HG03039 (cell line): ENCODE data around the gene PPP2R5C.
"Not testable (repeated sequence)": the region's sequence is repeated elsewhere in the genome, so short reads cannot be mapped to it uniquely, and the experiment has no call there.

Experiments used
- ATAC-seq: cut with Tn5 transposase; IDR thresholded peaks from one replicate; pipeline ENCODE4 v1.9.1; 2021; ENCODE audit warnings: mild to moderate bottlenecking, moderate library complexity; ENCODE audit not compliant: unreplicated experiment

The PPP2R5C gene

DNA sequence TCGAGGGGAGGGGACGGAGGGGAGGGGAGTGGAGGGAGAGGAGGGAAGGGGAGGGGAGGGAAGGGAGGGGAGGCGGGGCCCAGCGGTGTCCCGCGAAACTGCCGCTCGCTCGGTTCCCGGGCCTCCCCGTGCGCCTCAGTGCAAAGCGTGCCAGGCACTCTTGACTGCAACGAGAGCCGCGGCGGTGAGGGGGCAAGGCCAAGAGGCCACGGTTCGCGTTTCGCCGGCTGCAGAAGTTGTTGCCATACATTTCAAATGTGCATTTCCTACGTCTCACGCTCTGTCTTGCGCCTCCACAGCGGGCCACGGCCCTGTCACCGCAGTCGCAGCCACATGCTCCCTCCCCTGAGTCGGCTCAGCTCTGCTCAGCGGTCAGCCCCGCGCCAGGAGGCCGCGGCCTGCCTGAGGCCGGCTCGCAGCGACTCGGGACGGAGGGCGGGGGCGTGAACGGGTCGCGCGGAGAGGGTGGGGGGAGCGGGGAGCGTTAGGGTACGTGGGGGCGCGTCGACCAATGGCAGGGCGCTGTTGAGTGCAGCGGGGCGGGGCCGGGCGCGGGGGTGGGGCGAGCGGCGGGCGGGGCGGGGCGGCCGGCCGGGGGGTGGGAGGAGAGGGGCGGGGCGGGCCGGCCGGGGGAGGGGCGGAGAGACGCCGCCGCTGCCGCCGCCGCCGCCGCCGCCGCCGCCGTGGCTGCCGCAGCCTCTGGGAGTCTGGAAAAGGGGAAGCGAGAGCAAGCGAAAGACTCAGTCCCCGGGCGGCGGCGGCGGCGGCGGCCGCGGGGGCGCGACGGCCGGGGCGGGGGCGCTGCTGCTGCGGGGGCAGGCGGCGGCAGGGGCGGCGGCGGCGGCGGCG, at the start of gene PPP2R5C:
Gene PPP2R5C (plus strand): TSS at position 678 of the 849 bp plus-strand sequence. CDS start 185 bp downstream, outside the sequence.
- ATAC-seq = peak; percentile 55

GRCh38 chr14:101711857-101712233, 49.7 kb upstream of the PPP2R5C start:
- ATAC-seq = not testable (repeated sequence)

DNA sequence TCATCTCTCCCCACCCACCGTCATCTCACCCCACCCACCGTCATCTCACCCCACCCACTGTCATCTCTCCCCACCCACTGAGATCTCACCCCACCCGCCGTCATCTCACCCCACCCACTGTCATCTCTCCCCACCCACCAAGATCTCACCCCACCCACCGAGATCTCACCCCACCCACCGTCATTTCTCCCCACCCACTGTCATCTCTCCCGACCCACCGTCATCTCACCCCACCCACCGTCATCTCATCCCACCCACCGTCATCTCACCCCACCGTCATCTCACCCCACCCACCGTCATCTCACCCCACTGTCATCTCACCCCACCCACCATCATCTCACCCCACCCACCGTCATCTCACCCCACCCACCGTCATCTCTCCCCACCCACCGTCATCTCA, 49.2 kb upstream of the PPP2R5C start:
- ATAC-seq = not testable (repeated sequence)

DNA sequence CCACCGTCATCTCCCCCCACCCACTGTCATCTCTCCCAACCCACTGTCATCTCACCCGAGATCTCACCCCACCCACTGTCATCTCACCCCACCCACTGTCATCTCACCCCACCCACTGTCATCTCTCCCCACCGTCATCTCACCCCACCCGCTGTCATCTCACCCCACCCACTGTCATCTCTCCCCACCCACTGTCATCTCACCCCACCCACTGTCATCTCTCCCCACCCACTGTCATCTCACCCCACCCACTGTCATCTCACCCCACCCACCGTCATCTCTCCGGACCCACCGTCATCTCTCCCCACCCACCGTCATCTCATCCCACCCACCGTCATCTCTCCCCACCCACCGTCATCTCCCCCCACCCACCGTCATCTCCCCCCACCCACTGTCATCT, 48.4 kb upstream of the PPP2R5C start:
- not testable (repeated sequence) for ATAC-seq

DNA sequence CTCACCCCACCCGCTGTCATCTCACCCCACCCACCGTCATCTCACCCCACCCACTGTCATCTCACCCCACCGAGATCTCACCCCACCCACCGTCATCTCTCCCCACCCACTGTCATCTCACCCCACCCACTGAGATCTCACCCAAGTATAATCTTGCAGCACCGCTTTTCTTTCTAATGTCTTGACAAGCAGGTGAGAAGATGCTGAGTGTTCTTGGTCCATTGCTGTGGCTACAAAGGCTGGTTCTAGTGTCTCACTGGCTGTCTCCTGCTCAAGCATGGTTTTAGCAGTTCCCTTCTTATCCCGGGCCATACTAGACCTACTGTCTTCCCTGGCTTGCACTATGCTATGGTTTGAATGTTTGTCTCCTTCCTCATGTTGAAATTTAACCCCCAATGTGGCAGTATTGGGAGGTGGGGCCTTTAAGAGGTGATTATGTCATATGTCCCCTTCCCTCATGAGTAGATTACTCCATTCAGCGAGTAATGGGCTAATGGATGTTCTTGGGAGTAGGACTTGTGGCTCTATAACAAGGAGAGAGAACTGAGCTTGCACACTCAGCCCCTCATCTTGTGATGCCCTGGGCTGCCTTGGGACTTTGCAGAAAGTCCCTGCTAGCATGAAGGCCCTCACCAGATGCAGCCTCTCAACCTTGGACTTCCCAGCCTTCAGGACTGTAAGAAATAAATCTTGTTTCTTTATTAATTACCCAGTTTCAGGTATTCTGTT, 47.7 kb upstream of the PPP2R5C start:
- ATAC-seq = no peak

DNA sequence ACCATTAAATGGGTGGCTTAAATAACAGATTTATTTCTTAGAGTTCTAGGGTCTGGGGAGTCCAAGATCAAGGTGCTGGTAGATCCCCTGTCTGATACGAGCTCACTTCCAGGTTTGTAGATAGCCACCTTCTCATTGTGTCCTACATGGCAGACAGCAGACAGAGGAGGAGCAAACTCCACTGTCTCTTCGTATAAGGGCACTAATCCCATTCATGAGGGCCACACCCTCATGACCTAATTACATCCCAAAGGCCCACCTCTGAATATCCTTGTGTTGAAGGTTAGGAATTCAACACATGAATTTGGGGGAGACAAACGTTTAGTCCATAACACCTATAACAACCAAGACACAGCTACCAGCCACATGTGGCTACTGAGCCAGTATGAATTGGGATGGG, 47.1 kb upstream of the PPP2R5C start:
- no peak for ATAC-seq

- no peak for ATAC-seq
Observed at GRCh38 chr14:101715210-101716076, 46.1 kb upstream of the PPP2R5C start.

- ATAC-seq = no peak
Observed at GRCh38 chr14:101716077-101716950, 45.2 kb upstream of the PPP2R5C start.

- no peak for ATAC-seq
Observed at GRCh38 chr14:101716956-101717662, 44.4 kb upstream of the PPP2R5C start.

DNA sequence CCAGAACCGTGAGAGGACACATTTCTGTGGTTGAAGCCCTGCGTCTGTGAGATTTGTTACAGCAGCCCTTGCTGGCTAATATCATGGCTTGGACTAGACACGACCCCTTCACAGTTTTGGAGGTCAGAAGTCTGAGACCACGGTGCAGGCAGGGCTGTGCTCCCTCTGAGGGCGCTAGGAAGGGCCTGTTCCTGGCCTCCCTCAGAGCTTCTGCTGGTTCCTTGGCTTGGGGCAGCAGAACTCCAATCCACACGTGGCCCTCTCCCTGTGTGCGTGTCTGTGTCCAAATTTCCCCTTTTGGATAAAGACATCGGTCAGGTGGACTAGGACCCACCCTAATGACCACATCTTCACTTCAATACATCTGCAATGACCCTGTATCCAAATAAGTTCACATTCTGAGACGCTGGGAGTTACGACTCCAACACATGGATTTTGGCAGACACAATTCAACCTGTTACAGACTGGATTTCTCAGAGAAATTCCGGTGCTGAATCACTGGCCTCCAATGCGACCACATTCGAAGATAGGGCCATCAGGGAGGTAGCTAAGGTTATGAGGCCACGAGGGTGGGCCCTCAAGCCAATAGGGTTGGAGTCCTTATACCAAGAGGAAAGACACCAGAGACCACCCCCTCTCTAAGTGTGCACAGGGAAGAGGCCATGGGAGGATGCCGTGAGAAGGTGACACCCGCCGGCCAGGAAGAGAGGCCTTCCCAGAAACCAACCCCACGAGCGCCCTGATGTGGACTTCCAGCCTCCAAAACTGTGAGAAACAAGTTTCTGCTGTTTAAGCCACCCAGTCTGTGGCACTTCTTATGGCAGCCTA, 43.6 kb upstream of the PPP2R5C start:
- ATAC-seq = no peak

DNA sequence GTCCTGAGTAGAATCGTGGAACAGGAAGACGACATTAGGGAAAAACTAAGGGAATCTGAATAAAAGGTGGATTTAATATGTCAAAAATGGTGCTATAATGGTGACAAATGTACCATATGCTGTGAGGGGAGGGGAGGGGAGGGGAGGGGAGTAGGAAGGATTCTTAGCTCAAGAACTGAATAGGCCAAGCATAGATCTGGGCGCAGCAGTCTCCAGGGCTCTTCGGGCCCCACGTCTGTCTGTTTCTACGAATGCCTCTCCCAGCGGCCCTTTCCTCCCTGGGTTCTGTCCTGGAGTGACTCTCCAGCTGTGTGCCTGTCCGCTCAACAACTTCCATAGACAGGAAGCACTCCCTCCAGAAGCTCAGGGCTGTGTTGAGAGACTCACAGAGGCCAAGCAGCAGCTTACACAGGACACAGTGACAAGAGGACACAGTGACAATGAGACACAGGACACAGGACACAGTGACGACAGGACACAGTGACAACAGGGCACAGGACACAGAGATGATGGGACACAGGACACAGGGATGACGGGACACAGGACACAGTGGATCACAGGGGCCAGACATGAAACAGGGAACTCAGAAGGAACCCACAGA, 42.4 kb upstream of the PPP2R5C start:
- ATAC-seq = no peak

DNA sequence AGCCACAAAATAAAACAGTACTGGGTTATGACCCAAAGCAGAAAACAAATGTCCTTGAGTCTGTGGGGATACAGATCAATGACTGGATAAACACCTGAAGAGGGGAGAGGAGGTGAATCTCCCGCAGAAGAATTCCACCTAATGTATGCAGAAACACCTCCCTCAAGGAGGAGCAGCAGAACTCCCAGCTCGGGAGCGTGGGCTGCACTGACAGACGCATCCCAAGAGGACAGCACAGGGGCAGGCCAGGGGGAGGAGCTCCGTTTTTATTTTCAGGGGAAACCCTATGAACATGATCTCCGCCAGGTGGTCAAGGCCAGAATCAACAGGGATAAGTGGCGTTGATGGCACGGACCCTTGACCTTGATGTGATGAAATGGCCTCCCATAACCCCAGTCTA, 41.8 kb upstream of the PPP2R5C start:
- ATAC-seq = no peak

DNA sequence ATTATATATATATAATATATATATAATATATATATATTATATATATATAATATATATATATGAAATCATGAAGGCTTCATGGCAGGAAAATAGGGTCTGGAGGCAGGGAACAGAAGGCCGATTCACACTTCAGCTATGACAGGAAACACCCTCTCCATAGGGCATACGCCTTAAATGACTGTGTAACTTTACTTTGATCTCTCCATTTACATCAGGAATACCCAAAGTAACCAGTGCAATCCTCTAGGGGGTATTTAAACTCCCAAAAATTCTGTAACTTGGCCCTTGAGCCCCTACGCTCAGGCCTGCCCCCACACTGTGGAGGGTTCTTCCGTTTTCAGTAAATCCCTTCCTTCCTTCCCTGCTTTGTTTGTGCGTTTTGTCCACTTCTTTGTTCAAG, 40.4 kb upstream of the PPP2R5C start:
- ATAC-seq = no peak

DNA sequence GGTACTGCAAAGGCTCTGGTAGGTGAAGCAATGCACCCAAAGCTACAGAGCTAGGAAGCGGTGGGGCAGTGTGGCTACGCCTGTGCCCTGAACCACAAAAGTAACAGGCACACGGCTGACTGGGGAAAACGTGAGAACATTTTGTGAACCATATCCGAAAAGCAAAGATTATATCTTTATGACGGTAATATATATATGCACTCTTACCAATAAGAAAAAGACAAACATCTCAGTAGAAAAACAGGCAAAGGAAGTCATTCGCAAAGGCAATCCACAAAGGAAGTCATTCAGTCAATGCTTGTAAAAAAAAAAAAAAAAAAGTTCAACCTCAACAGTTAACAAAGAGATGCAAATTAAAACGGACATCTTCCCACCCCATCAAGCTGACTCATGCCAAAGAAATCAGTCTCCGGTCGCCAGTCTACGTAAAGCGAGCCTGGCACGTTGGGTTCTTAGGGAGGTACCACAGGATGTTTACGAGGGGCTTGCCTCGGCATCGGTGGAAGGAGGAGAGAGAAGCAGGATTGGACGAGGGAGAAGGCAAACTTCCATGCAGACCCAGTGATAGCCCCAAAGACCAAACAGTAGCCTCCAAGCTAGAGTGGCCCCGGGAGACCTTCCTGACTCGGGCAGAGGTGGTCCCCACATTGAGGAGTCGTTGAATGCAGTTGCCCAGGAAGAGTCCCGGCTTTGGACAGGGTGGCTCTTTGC, 39.4 kb upstream of the PPP2R5C start:
- no peak for ATAC-seq

DNA sequence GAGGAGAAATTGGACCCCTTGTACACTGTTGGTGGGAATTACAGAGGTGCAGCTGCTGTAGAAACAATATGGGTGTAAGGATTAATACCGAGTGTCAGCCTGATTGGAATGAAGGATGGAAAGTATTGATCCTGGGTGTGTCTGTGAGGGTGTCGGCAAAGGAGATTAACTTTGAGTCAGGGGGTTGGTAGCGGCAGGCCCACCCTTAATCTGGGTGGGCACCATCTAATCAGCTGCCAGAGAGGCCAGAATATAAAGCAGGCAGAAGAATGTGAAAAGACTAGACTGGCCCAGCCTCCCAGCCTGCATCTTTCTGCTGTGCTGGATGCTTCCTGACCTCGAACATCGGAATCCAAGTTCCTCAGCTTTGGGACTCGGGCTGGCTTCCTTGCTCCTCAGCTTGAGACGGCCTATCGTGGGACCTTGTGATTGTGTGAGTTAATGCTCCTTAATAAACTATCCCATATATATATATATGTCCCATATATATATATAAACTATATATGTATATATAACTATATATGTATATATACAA, 38.4 kb upstream of the PPP2R5C start:
- ATAC-seq = no peak

GRCh38 chr14:101725652-101726051, 35.9 kb upstream of the PPP2R5C start:
- ATAC-seq = not testable (repeated sequence)

DNA sequence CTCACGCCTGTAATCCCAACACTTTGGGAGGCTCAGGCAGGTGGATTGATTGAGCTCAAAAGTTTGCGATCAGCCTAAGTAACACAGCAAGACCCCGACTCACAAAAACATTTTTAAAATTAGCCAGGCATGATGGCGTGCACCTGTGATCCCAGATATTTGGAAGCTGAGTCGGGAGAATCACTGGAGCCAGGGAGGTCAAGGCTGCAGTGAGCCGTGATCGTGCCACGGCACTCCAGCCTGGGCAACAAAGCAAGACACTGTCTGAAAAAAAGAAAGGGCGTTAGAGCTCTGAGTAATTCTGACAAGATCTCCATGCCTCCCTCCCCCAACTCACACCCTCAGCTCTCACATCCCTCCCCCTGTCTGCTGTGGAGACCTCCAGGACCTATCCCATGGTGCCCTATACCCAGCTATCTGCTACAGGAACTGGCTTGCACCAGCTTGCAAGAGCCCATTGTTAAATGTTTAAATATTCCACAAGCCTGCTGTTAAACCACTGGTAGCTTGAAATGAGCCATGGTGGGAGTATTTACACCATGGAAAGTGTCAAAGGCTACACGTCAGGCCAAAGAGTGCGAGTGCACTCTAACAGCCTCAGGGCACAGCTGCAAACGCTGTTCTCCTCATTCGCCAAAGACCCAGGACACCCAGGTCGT, 35.1 kb upstream of the PPP2R5C start:
- no peak for ATAC-seq
